HG03342 (cell line): ENCODE data around the gene ADI1.
"Not testable (repeated sequence)": the region's sequence is repeated elsewhere in the genome, so short reads cannot be mapped to it uniquely, and the experiment has no call there.

Source experiments
- ATAC-seq: cut with Tn5 transposase; IDR thresholded peaks from one replicate; pipeline ENCODE4 v1.9.1; 2021; ENCODE audit warnings: mild to moderate bottlenecking, moderate library complexity; ENCODE audit not compliant: unreplicated experiment

ADI1 gene

GRCh38 chr2:3464401-3465005, 54.8 kb downstream of the ADI1 start:
- no peak for ATAC-seq

GRCh38 chr2:3463944-3464343, 55.4 kb downstream of the ADI1 start:
- no peak for ATAC-seq

- ATAC-seq, result no peak
These were observed 56.0 kb downstream of the ADI1 start for GRCh38 chr2:3463186-3463835.

- ATAC-seq, result no peak
These were observed 56.7 kb downstream of the ADI1 start for GRCh38 chr2:3462493-3463104.

GRCh38 chr2:3461801-3462492, 57.4 kb downstream of the ADI1 start:
- peak; percentile 72 for ATAC-seq

- ATAC-seq, result no peak
These were observed 58.2 kb downstream of the ADI1 start for GRCh38 chr2:3460831-3461800.

- ATAC-seq, result no peak
These were observed 59.2 kb downstream of the ADI1 start for GRCh38 chr2:3460156-3460555.

- no peak for ATAC-seq
These were observed 59.9 kb downstream of the ADI1 start for GRCh38 chr2:3459185-3460015.

- no peak for ATAC-seq
These were observed 60.7 kb downstream of the ADI1 start for GRCh38 chr2:3458396-3459184.

GRCh38 chr2:3457524-3458395, 61.6 kb downstream of the ADI1 start:
- no peak for ATAC-seq

- ATAC-seq, result no peak
These were observed 63.2 kb downstream of the ADI1 start for GRCh38 chr2:3456125-3456524.

GRCh38 chr2:3454802-3455201, 64.5 kb downstream of the ADI1 start:
- ATAC-seq, result no peak

- not testable (repeated sequence) for ATAC-seq
These were observed 65.3 kb downstream of the ADI1 start for GRCh38 chr2:3454005-3454404.

GRCh38 chr2:3453190-3453999, 65.9 kb downstream of the ADI1 start:
- ATAC-seq, result no peak

GRCh38 chr2:3451926-3452671, 67.2 kb downstream of the ADI1 start:
- no peak for ATAC-seq

GRCh38 chr2:3451169-3451568, 68.2 kb downstream of the ADI1 start:
- ATAC-seq, result no peak
